ENCODE results near the gene UBE2L6. TPM values are rescaled to one million over a fixed set of nuclear protein-coding genes. Genes with fewer than 3 reads are reported as not detected.

UBE2L6 gene
- total and polyA plus RNA-seq, 2 donors (not counting 1 experiment from before 2014, with no cell fraction given), result 63.5 to 70.7 TPM

DNA sequence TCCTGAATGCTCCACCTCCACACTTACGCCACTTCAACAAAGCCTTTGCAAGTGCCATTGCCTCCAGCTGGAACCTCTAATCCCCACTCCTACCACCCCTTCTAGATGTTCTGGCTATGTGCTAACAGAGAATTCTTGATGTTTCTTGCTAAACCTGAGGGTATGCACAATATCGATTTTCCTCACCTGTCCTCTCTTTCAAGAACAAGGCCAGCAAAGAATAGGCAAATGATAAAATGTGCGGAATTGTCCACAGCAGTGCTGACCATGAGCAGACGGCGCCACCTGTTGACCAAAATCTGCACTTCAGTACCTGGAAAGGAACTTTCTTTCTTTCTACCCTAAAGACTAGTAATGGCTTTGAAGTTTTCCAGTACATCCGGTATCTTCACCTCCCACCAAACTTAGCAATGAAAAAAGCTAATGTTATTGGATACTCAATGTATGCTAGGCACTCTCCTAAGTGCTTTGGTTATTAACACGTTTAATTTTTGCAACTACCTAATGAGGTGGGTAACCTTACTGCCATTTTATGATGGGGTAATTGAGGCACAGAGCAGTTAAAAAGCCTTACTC lies 40.3 kb downstream of the UBE2L6 start:
- H3K4me1 Mint-ChIP-seq, result peaks cover 24% of the 10 kb centered on the region
- Histone ChIP-seq H3K4me1 (ENCODE audit: control insufficient read depth in 2 of 2, insufficient read depth in 2 of 2, low read length in 2 of 2) (peaks cover 13 to 17% of the 10 kb centered on the region in 2 donors), H3K4me3 (ENCODE audit: control extremely low read depth in 1 of 5, extremely low read depth in 1 of 5, insufficient read depth in 1 of 5, low read depth in 2 of 5, low read length in 4 of 5) (no peak overlapping the region), H3K36me3 (replicated peaks in 1 of 2; ENCODE audit: control extremely low read depth in 1 of 2, control insufficient read depth in 1 of 2, extremely low read depth in 1 of 2, insufficient read depth in 2 of 2, low read length in 1 of 2) (peaks cover 0 to 12% of the 10 kb centered on the region in 2 experiments), H3K27ac (ENCODE audit: low read length in 2 of 2) (no peak overlapping the region), H3K9me3 (ENCODE audit: control extremely low read depth in 1 of 3, control insufficient read depth in 2 of 3, insufficient read depth in 1 of 3, low read length in 2 of 3) (no peaks in the 10 kb centered on the region), H4K20me1 (ENCODE audit: control insufficient read depth, insufficient read depth, low read length, poor library complexity, severe bottlenecking) (no peaks in the 10 kb centered on the region), H3K27me3 (replicated peaks in 1 of 4; ENCODE audit: control extremely low read depth in 1 of 4, control insufficient read depth in 3 of 4, insufficient read depth in 4 of 4, low read length in 3 of 4) (no peaks in the 10 kb centered on the region), H2AFZ (ENCODE audit: insufficient read depth, low read depth, low read length, poor library complexity, severe bottlenecking) (no peak overlapping the region), H3K79me2 (ENCODE audit: control insufficient read depth, insufficient read depth, low read length) (peaks cover 12% of the 10 kb centered on the region), H3K4me2 (replicated peaks; ENCODE audit: low read depth, low read length, poor library complexity, severe bottlenecking) (no peak overlapping the region), H3K9ac (ENCODE audit: low read length) (no peak overlapping the region)
- H3K9me3 Mint-ChIP-seq (ENCODE audit: insufficient read depth), result no peaks in the 10 kb centered on the region
- H3K27me3 Mint-ChIP-seq, result no peaks in the 10 kb centered on the region
- DNase-seq (peak; percentile 78), ATAC-seq (ENCODE audit: low read depth) (no peak)
- H3K27ac Mint-ChIP-seq, result no peak overlapping the region
- CTCF ChIA-PET, result interaction anchor here (0.5 to 11.8 kb wide), 32 partner anchors 11 to 997 kb away, joined by 3 to 355 read pairs (median 6); partner anchors contain the start of genes RTN4RL2, SLC43A1, SSRP1 and TNKS1BP1
- H3K4me3 Mint-ChIP-seq, result no peak overlapping the region
- POLR2A ChIA-PET, result interaction anchor here (1.1 kb wide), 1 partner anchor 11 kb away, joined by 3 read pairs; no protein-coding TSS in a partner anchor
- intact Hi-C loops (cut with micrococcal nuclease), result loop anchor here (1.0 to 2.0 kb wide), 4 partner anchors 34 to 182 kb away; no protein-coding TSS in a partner anchor
- 33% methylated on average over 3 of the region's 7 CpGs for WGBS (ENCODE audit: insufficient coverage)
- no peak for TF ChIP-seq EZH2 (IDR thresholded peaks at IDR 0.05; ENCODE audit: borderline replicate concordance, insufficient read depth, low read depth, low read length, poor library complexity, severe bottlenecking)
- TF ChIP-seq, protein P1, sequence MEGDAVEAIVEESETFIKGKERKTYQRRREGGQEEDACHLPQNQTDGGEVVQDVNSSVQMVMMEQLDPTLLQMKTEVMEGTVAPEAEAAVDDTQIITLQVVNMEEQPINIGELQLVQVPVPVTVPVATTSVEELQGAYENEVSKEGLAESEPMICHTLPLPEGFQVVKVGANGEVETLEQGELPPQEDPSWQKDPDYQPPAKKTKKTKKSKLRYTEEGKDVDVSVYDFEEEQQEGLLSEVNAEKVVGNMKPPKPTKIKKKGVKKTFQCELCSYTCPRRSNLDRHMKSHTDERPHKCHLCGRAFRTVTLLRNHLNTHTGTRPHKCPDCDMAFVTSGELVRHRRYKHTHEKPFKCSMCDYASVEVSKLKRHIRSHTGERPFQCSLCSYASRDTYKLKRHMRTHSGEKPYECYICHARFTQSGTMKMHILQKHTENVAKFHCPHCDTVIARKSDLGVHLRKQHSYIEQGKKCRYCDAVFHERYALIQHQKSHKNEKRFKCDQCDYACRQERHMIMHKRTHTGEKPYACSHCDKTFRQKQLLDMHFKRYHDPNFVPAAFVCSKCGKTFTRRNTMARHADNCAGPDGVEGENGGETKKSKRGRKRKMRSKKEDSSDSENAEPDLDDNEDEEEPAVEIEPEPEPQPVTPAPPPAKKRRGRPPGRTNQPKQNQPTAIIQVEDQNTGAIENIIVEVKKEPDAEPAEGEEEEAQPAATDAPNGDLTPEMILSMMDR (IDR thresholded peaks at IDR 0.05), result peak; percentile 96

DNA sequence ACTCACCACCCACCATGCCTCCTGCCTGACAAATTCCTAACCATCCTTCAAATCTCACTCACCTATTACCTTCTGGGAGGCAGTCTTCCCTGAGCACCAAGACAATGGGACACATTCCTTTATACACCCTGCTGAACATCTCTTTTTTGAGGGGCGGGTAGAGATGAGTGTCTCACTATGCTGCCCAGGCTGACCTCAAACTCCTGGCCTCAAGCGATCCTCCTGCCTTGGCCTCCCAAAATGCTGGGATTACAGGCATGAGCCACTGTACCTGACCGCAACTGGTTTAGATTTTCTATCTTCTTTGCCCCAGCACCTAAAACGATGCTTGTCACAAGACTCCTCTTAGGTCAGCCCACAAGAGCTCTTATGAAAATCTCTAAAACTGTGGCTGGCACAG lies 44.1 kb downstream of the UBE2L6 start:
- WGBS (ENCODE audit: insufficient coverage), result 100% methylated on average over 4 of the region's 4 CpGs
- H3K27ac Mint-ChIP-seq, result no peak overlapping the region
- no peaks in the 10 kb centered on the region for H3K27me3 ChIP-seq (replicated peaks in 1 of 4; ENCODE audit: control extremely low read depth in 1 of 4, control insufficient read depth in 3 of 4, insufficient read depth in 4 of 4, low read length in 3 of 4)
- no peak overlapping the region for H3K4me3 Mint-ChIP-seq
- no peak overlapping the region for H3K4me3 ChIP-seq (ENCODE audit: control extremely low read depth in 1 of 5, extremely low read depth in 1 of 5, insufficient read depth in 1 of 5, low read depth in 2 of 5, low read length in 4 of 5)
- H3K9me3 Mint-ChIP-seq (ENCODE audit: insufficient read depth), result no peaks in the 10 kb centered on the region
- H3K27ac ChIP-seq (ENCODE audit: low read length in 2 of 2), result no peak overlapping the region
- no peak overlapping the region for H2AFZ ChIP-seq (ENCODE audit: insufficient read depth, low read depth, low read length, poor library complexity, severe bottlenecking)
- H3K27me3 Mint-ChIP-seq, result no peaks in the 10 kb centered on the region
- no peak overlapping the region for H3K4me2 ChIP-seq (replicated peaks; ENCODE audit: low read depth, low read length, poor library complexity, severe bottlenecking)
- H3K36me3 ChIP-seq (replicated peaks in 1 of 2; ENCODE audit: control extremely low read depth in 1 of 2, control insufficient read depth in 1 of 2, extremely low read depth in 1 of 2, insufficient read depth in 2 of 2, low read length in 1 of 2), result peaks cover 0 to 5% of the 10 kb centered on the region in 2 experiments
- intact Hi-C loops (cut with micrococcal nuclease), result no loop called here
- ChIA-PET CTCF (interaction anchor here (0.6 to 11.8 kb wide), 5 partner anchors 9 to 118 kb away, joined by 3 to 355 read pairs (median 12); partner anchors contain the start of gene RTN4RL2), POLR2A (no interaction called here)
- no peaks in the 10 kb centered on the region for H3K4me1 Mint-ChIP-seq
- no peak overlapping the region for H3K9ac ChIP-seq (ENCODE audit: low read length)
- ATAC-seq (ENCODE audit: low read depth), result no peak
- H3K9me3 ChIP-seq (ENCODE audit: control extremely low read depth in 1 of 3, control insufficient read depth in 2 of 3, insufficient read depth in 1 of 3, low read length in 2 of 3), result no peaks in the 10 kb centered on the region
- no peaks in the 10 kb centered on the region for H4K20me1 ChIP-seq (ENCODE audit: control insufficient read depth, insufficient read depth, low read length, poor library complexity, severe bottlenecking)
- no peaks in the 10 kb centered on the region for H3K79me2 ChIP-seq (ENCODE audit: control insufficient read depth, insufficient read depth, low read length)
- TF ChIP-seq EZH2 (IDR thresholded peaks at IDR 0.05; ENCODE audit: borderline replicate concordance, insufficient read depth, low read depth, low read length, poor library complexity, severe bottlenecking), result no peak
- TF ChIP-seq, protein P1 (IDR thresholded peaks at IDR 0.05), result no peak
- no peaks in the 10 kb centered on the region for H3K4me1 ChIP-seq (ENCODE audit: control insufficient read depth in 2 of 2, insufficient read depth in 2 of 2, low read length in 2 of 2)
- no peak for DNase-seq

Data from B cell (primary cell).